SK-N-SH (cell line): Measurements from ENCODE around the gene TTC22. TPM values are rescaled to one million over a fixed set of nuclear protein-coding genes. Genes with fewer than 3 reads are reported as not detected.

Source experiments
- polyA plus RNA-seq, 3 experiments: library from polyadenylated mRNA; depleted of rRNA; stranded (reverse); fragments of >200 nt; gene quantifications; 2 replicates each; pipeline ENCODE4 v1.2.3, GENCODE V29; 2012

Gene TTC22
- polyA plus RNA-seq, 1 of the 3 experiments (the other 2 are of a cell fraction), result not detected

Other genes with a start within 250 kb of the TTC22 start
- not detected in 2 replicates for gene FAM151A, start 177.8 kb downstream of the TTC22 start, polyA plus RNA-seq (2012; rRNA removed)
- gene MROH7, start 159.5 kb downstream of the TTC22 start, polyA plus RNA-seq (2012; rRNA removed), result 0.51 and 0.52 TPM in 2 replicates
- gene TTC4, start 85.5 kb downstream of the TTC22 start, polyA plus RNA-seq (2012; rRNA removed), result 17.9 and 21.5 TPM in 2 replicates
- 3.2 and 3.4 TPM in 2 replicates for gene PARS2, start 36.8 kb downstream of the TTC22 start, polyA plus RNA-seq (2012; rRNA removed)
- 4.3 and 7.1 TPM in 2 replicates for gene DHCR24, start 85.9 kb upstream of the TTC22 start, polyA plus RNA-seq (2012; rRNA removed)
- gene TMEM61, start 179.3 kb upstream of the TTC22 start, polyA plus RNA-seq (2012; rRNA removed), result not detected in 2 replicates
- gene BSND, start 197.6 kb upstream of the TTC22 start, polyA plus RNA-seq (2012; rRNA removed), result not detected in 2 replicates
- gene PCSK9, start 238.2 kb upstream of the TTC22 start, polyA plus RNA-seq (2012; rRNA removed), result 0.02 and 0.03 TPM in 2 replicates